ENCODE data around the gene MYCT1.

Gene MYCT1

GRCh38 chr6:152721956-152722355 lies 24.3 kb downstream of the MYCT1 start:
- no peak for DNase-seq (ENCODE audit: low read depth in 2 of 2)

GRCh38 chr6:152723398-152723797 lies 25.7 kb downstream of the MYCT1 start:
- DNase-seq (ENCODE audit: low read depth in 2 of 2), result no peak

GRCh38 chr6:152726313-152726712 lies 28.6 kb downstream of the MYCT1 start:
- DNase-seq (ENCODE audit: low read depth in 2 of 2), result no peak

GRCh38 chr6:152727507-152727906 lies 29.8 kb downstream of the MYCT1 start:
- no peak for DNase-seq (ENCODE audit: low read depth in 2 of 2)

GRCh38 chr6:152734630-152735029 lies 36.9 kb downstream of the MYCT1 start:
- no peak for DNase-seq (ENCODE audit: low read depth in 2 of 2)

- DNase-seq (ENCODE audit: low read depth in 2 of 2), result no peak
These were observed 39.1 kb downstream of the MYCT1 start for GRCh38 chr6:152736687-152737273.

- no peak for DNase-seq (ENCODE audit: low read depth in 2 of 2)
These were observed 47.9 kb downstream of the MYCT1 start for GRCh38 chr6:152745509-152746171.

GRCh38 chr6:152746172-152746553 lies 48.5 kb downstream of the MYCT1 start:
- no peak for DNase-seq (ENCODE audit: low read depth in 2 of 2)

- no peak for DNase-seq (ENCODE audit: low read depth in 2 of 2)
These were observed 51.1 kb downstream of the MYCT1 start for GRCh38 chr6:152748843-152749242.

- DNase-seq (ENCODE audit: low read depth in 2 of 2), result no peak
These were observed 51.6 kb downstream of the MYCT1 start for GRCh38 chr6:152749336-152749735.

GRCh38 chr6:152750694-152751093 lies 53.0 kb downstream of the MYCT1 start, which contains the start of gene VIP:
VIP (plus strand) TSS chr6:152750797; CDS start chr6:152752178, 1,381 bp downstream.
- DNase-seq (ENCODE audit: low read depth in 2 of 2), result no peak

GRCh38 chr6:152765331-152765730 lies 67.6 kb downstream of the MYCT1 start:
- DNase-seq (ENCODE audit: low read depth in 2 of 2), result no peak

- DNase-seq (ENCODE audit: low read depth in 2 of 2), result no peak
These were observed 71.5 kb downstream of the MYCT1 start for GRCh38 chr6:152769159-152769558.

GRCh38 chr6:152769993-152770392 lies 72.3 kb downstream of the MYCT1 start:
- DNase-seq (ENCODE audit: low read depth in 2 of 2), result no peak

GRCh38 chr6:152771061-152771687 lies 73.5 kb downstream of the MYCT1 start:
- DNase-seq (ENCODE audit: low read depth in 2 of 2), result no peak
